SH-SY5Y (cell line): Measurements from ENCODE around the gene DOCK2.

Source experiments
- GATA2 ChIP-seq: IDR thresholded peaks from 2 replicates; pipeline ENCODE4 v1.6.1; 2011; ENCODE audit warnings: mild to moderate bottlenecking, low read depth, low read length
- GATA3 ChIP-seq: IDR thresholded peaks from 2 replicates; pipeline ENCODE4 v1.6.1; 2011; ENCODE audit warnings: low read depth, mild to moderate bottlenecking, low read length, moderate library complexity

- TF ChIP-seq GATA2 = no peak
- no peak for TF ChIP-seq GATA3
These were observed 494 bp upstream of the DOCK2 start for GRCh38 chr5:169636477-169637084.
